Naive thymus-derived CD4-positive, alpha-beta T cell (primary cell): ENCODE data around the gene TSHR. TPM values are rescaled to one million over a fixed set of nuclear protein-coding genes. Genes with fewer than 3 reads are reported as not detected.

Source experiments
- ATAC-seq: fragments of 150-1000 bp; cut with Tn5 transposase; 2 replicates; pipeline ENCODE4 v1.10.0; 2021; ENCODE audit warnings: mild to moderate bottlenecking, moderate library complexity
- CTCF ChIA-PET: fragments of 350-600 bp; sonication (Branson Sonifier 250); formaldehyde crosslinking; loops from one replicate; lab custom pipeline; 2021; ENCODE audit warnings: antibody characterized with exemption; lab: Charles Lee
- POLR2A ChIA-PET: fragments of 350-600 bp; sonication (Branson Sonifier 250); formaldehyde crosslinking; loops from one replicate; lab custom pipeline; 2021; ENCODE audit warnings: antibody characterized with exemption, inconsistent platforms; lab: Charles Lee
- DNase-seq, 9 donors: peaks; one replicate each; pipeline versions ENCODE4 v3.0.0 to v3.0.0-alpha.2; 2020 to 2022; ENCODE audit warnings: mixed read lengths in 1 of 9
- H3K27ac ChIP-seq: one replicate; pipeline ENCODE4 v1.7.0; 2013; ENCODE audit warnings: mild to moderate bottlenecking, low read depth, low read length, moderate library complexity
- H3K27me3 ChIP-seq, 2 donors: one replicate each; pipeline ENCODE4 v1.7.0; 2013; ENCODE audit warnings: low read length in 2 of 2, mild to moderate bottlenecking in 2 of 2, moderate library complexity in 2 of 2; ENCODE audit not compliant: control insufficient read depth in 2 of 2, insufficient read depth in 2 of 2
- H3K36me3 ChIP-seq, 3 experiments: 1 replicate in 2 of 3; 2 replicates in 1 of 3; pipeline ENCODE4 v1.7.0; 2013; ENCODE audit warnings: low read length in 3 of 3, mild to moderate bottlenecking in 3 of 3, moderate library complexity in 1 of 3; ENCODE audit not compliant: insufficient read depth in 3 of 3, control insufficient read depth in 2 of 3
- H3K4me1 ChIP-seq, 2 donors: one replicate each; pipeline ENCODE4 v1.7.0; 2013; ENCODE audit warnings: low read length in 2 of 2, mild to moderate bottlenecking in 2 of 2, moderate library complexity in 1 of 2; ENCODE audit not compliant: control insufficient read depth in 2 of 2, insufficient read depth in 2 of 2
- H3K4me3 ChIP-seq: 2 replicates; pipeline ENCODE4 v1.7.0; 2013; ENCODE audit warnings: mild to moderate bottlenecking, low read length
- H3K9me3 ChIP-seq, 3 experiments: 1 replicate in 2 of 3; 2 replicates in 1 of 3; pipeline ENCODE4 v1.7.0; 2013; ENCODE audit warnings: low read length in 3 of 3; ENCODE audit not compliant: control insufficient read depth in 2 of 3
- H3K27ac Mint-ChIP-seq, 9 donors: one replicate each; pipeline ENCODE4 v1.8.0; 2020 to 2022; ENCODE audit warnings: mixed read lengths in 9 of 9, mild to moderate bottlenecking in 8 of 9, moderate library complexity in 5 of 9, inconsistent platforms in 2 of 9
- H3K27me3 Mint-ChIP-seq, 5 donors: one replicate each; pipeline ENCODE4 v1.8.0; 2021 to 2022; ENCODE audit warnings: mixed read lengths in 5 of 5, mild to moderate bottlenecking in 1 of 5
- H3K36me3 Mint-ChIP-seq, 5 donors: one replicate each; pipeline ENCODE4 v1.8.0; 2020 to 2022; ENCODE audit warnings: mixed read lengths in 5 of 5, mild to moderate bottlenecking in 3 of 5, inconsistent platforms in 1 of 5
- H3K4me1 Mint-ChIP-seq, 7 donors: one replicate each; pipeline ENCODE4 v1.8.0; 2020 to 2022; ENCODE audit warnings: mixed read lengths in 7 of 7, mild to moderate bottlenecking in 3 of 7, inconsistent platforms in 1 of 7
- H3K4me3 Mint-ChIP-seq, 10 donors: one replicate each; pipeline ENCODE4 v1.8.0; 2020 to 2022; ENCODE audit warnings: mild to moderate bottlenecking in 10 of 10, mixed read lengths in 10 of 10, moderate library complexity in 6 of 10, inconsistent platforms in 2 of 10
- H3K9me3 Mint-ChIP-seq, 11 donors: one replicate each; pipeline ENCODE4 v1.8.0; 2020 to 2022; ENCODE audit warnings: mixed read lengths in 11 of 11, mild to moderate bottlenecking in 4 of 11, inconsistent platforms in 1 of 11, moderate library complexity in 1 of 11
- intact Hi-C, 2 donors: fragments of 100-400 bp; cut with micrococcal nuclease; formaldehyde crosslinking; loops; one replicate each; pipeline ENCODE4 v1.15.1; 2023
- polyA plus RNA-seq, 2 donors: library from polyadenylated mRNA; unstranded; fragments of 300-500 nt; fragmentation: Illumina TruSeq; gene quantifications; one replicate each; pipeline ENCODE4 v1.2.3, GENCODE V29; 2021
- total RNA-seq, 6 experiments: library from RNA in 5 of 6; stranded (reverse) in 5 of 6; gene quantifications; 1 replicate in 5 of 6; 2 replicates in 1 of 6; pipeline ENCODE4 v1.2.3 and lab custom pipeline; 2021 to 2026

Gene TSHR
- total and polyA plus RNA-seq, 7 experiments from 2014 or later, result 0.48 to 2.2 (median 0.78) TPM; not detected in 4

GRCh38 chr14:81023095-81023710 is 67.8 kb downstream of the TSHR start:
- H3K4me3 ChIP-seq, result no peak overlapping the region

GRCh38 chr14:81028461-81028860 is 73.0 kb downstream of the TSHR start:
- intact Hi-C loops, result no loop called here
- no peak for ATAC-seq
- H3K4me3 Mint-ChIP-seq, result no peak overlapping the region
- H3K4me1 Mint-ChIP-seq, result peaks cover 0 to 9% (median 0%) of the 10 kb centered on the region in 7 donors
- no peak for DNase-seq
- Histone ChIP-seq H3K27me3 (peaks cover 0 to 3% of the 10 kb centered on the region in 2 donors), H3K27ac (no peak overlapping the region), H3K36me3 (no peaks in the 10 kb centered on the region), H3K4me1 (no peaks in the 10 kb centered on the region), H3K9me3 (no peaks in the 10 kb centered on the region), H3K4me3 (no peak overlapping the region)
- ChIA-PET CTCF (no interaction called here), POLR2A (no interaction called here)
- no peak overlapping the region for H3K27ac Mint-ChIP-seq
- peaks cover 10 to 20% (median 17%) of the 10 kb centered on the region in 5 donors for H3K27me3 Mint-ChIP-seq
- peaks cover 0 to 3% (median 0%) of the 10 kb centered on the region in 11 donors for H3K9me3 Mint-ChIP-seq
- H3K36me3 Mint-ChIP-seq, result peaks cover 0 to 5% (median 0%) of the 10 kb centered on the region in 5 donors

More at GRCh38 chr14:81023095-81023710, 67.8 kb downstream of the TSHR start:
- H3K9me3 Mint-ChIP-seq, result no peaks in the 10 kb centered on the region
- DNase-seq (no peak), ATAC-seq (no peak)
- H3K27me3 ChIP-seq, result no peaks in the 10 kb centered on the region
- no peaks in the 10 kb centered on the region for H3K36me3 ChIP-seq
- H3K4me3 Mint-ChIP-seq, result no peak overlapping the region
- H3K27ac ChIP-seq, result no peak overlapping the region
- no peaks in the 10 kb centered on the region for H3K36me3 Mint-ChIP-seq
- H3K27me3 Mint-ChIP-seq, result peaks cover 4 to 25% (median 15%) of the 10 kb centered on the region in 5 donors
- POLR2A ChIA-PET, result no interaction called here
- no peaks in the 10 kb centered on the region for H3K4me1 ChIP-seq
- no peak overlapping the region for H3K27ac Mint-ChIP-seq
- peaks cover 0 to 2% (median 0%) of the 10 kb centered on the region in 7 donors for H3K4me1 Mint-ChIP-seq
- H3K9me3 ChIP-seq, result no peaks in the 10 kb centered on the region
- CTCF ChIA-PET, result no interaction called here
- intact Hi-C loops, result no loop called here

- no peak for ATAC-seq
- H3K9me3 ChIP-seq, result no peaks in the 10 kb centered on the region
- ChIA-PET POLR2A (no interaction called here), CTCF (no interaction called here)
- intact Hi-C loops, result no loop called here
- Mint-ChIP-seq H3K27ac (no peak overlapping the region), H3K4me1 (peaks cover 0 to 14% (median 0%) of the 10 kb centered on the region in 7 donors), H3K27me3 (peaks cover 13 to 19% (median 14%) of the 10 kb centered on the region in 5 donors), H3K4me3 (no peak overlapping the region), H3K36me3 (peaks cover 0 to 9% (median 0%) of the 10 kb centered on the region in 5 donors), H3K9me3 (peaks cover 3 to 15% (median 6%) of the 10 kb centered on the region in 11 donors)
- H3K4me3 ChIP-seq, result no peak overlapping the region
- peaks cover 0 to 3% of the 10 kb centered on the region in 2 donors for H3K27me3 ChIP-seq
- H3K27ac ChIP-seq, result no peak overlapping the region
- H3K36me3 ChIP-seq, result no peaks in the 10 kb centered on the region
- no peaks in the 10 kb centered on the region for H3K4me1 ChIP-seq
- no peak for DNase-seq
Observed at GRCh38 chr14:81031488-81031887, 76.1 kb downstream of the TSHR start.

- Histone ChIP-seq H3K4me3 (no peak overlapping the region), H3K36me3 (no peaks in the 10 kb centered on the region), H3K9me3 (no peaks in the 10 kb centered on the region), H3K4me1 (no peaks in the 10 kb centered on the region), H3K27ac (no peak overlapping the region), H3K27me3 (peaks cover 0 to 3% of the 10 kb centered on the region in 2 donors)
- DNase-seq (no peak), ATAC-seq (peak; percentile 40)
- H3K27me3 Mint-ChIP-seq, result peaks cover 8 to 18% (median 17%) of the 10 kb centered on the region in 5 donors
- CTCF ChIA-PET, result no interaction called here
- no peak overlapping the region for H3K27ac Mint-ChIP-seq
- H3K9me3 Mint-ChIP-seq, result peaks cover 3 to 20% (median 8%) of the 10 kb centered on the region in 11 donors
- peaks cover 0 to 14% (median 0%) of the 10 kb centered on the region in 7 donors for H3K4me1 Mint-ChIP-seq
- POLR2A ChIA-PET, result no interaction called here
- H3K4me3 Mint-ChIP-seq, result no peak overlapping the region
- H3K36me3 Mint-ChIP-seq, result peaks cover 0 to 5% (median 0%) of the 10 kb centered on the region in 5 donors
- intact Hi-C loops, result no loop called here
Observed at GRCh38 chr14:81033698-81034240, 78.3 kb downstream of the TSHR start.

DNA sequence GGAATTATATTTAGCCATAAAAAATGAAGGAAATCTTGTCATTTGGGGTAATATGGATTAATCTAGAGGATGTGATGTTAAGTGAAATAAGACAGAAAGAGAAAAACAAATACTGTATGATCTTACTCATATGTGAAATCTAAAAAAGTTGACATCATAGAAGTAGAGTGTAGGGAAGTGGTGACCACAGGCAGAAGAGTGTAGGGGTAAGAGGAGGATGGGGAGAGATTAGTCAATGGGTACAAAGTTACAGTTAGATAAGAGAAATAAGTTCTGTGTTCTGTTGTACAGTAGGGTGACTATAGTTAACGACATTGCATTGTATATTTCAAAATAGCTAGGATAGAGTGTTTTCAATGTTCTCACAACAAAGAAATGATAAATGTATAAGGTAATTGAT is 87.0 kb downstream of the TSHR start:
- H3K4me1 Mint-ChIP-seq, result peaks cover 0 to 1% (median 0%) of the 10 kb centered on the region in 7 donors
- no peak for DNase-seq
- ChIA-PET CTCF (no interaction called here), POLR2A (no interaction called here)
- H3K36me3 ChIP-seq, result no peaks in the 10 kb centered on the region
- no peak for ATAC-seq
- no peak overlapping the region for H3K27ac Mint-ChIP-seq
- H3K27ac ChIP-seq, result no peak overlapping the region
- no peak overlapping the region for H3K4me3 ChIP-seq
- H3K4me3 Mint-ChIP-seq, result no peak overlapping the region
- peaks cover 0 to 12% (median 4%) of the 10 kb centered on the region in 5 donors for H3K27me3 Mint-ChIP-seq
- intact Hi-C loops, result no loop called here
- no peaks in the 10 kb centered on the region for H3K36me3 Mint-ChIP-seq
- H3K9me3 Mint-ChIP-seq, result peaks cover 0 to 20% (median 2%) of the 10 kb centered on the region in 11 donors
- no peaks in the 10 kb centered on the region for H3K4me1 ChIP-seq
- H3K9me3 ChIP-seq, result no peaks in the 10 kb centered on the region
- no peaks in the 10 kb centered on the region for H3K27me3 ChIP-seq

DNA sequence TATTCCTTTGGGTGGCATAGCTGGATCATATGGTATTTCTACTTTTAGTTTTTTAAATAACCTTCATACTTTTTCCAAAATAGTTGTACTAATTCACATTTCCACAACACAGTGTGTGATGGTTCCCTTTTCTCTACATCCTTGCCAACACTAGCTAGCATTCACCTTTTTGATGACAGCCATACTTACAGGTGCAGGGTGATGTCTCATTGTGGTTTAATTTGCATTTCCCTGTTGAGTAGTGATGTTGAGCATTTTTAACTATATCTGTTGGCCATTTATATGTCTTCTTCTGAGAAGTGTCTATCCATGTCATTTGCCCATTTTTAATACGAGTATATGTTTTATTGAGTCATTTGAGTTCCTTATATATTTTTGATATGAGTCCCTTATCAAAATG is 96.1 kb downstream of the TSHR start:
- no peak overlapping the region for H3K4me3 Mint-ChIP-seq
- Histone ChIP-seq H3K27ac (no peak overlapping the region), H3K9me3 (no peaks in the 10 kb centered on the region), H3K4me3 (no peak overlapping the region), H3K4me1 (no peaks in the 10 kb centered on the region), H3K36me3 (no peaks in the 10 kb centered on the region), H3K27me3 (no peaks in the 10 kb centered on the region)
- H3K4me1 Mint-ChIP-seq, result peaks cover 0 to 3% (median 0%) of the 10 kb centered on the region in 7 donors
- intact Hi-C loops, result no loop called here
- peaks cover 3 to 17% (median 7%) of the 10 kb centered on the region in 5 donors for H3K27me3 Mint-ChIP-seq
- H3K9me3 Mint-ChIP-seq, result peaks cover 6 to 44% (median 18%) of the 10 kb centered on the region in 11 donors
- DNase-seq, result no peak
- no peak overlapping the region for H3K27ac Mint-ChIP-seq
- ChIA-PET CTCF (no interaction called here), POLR2A (no interaction called here)
- H3K36me3 Mint-ChIP-seq, result peaks cover 0 to 13% (median 4%) of the 10 kb centered on the region in 5 donors
- ATAC-seq, result no peak
